ENCODE data around the gene LRRK1.

The LRRK1 gene

GRCh38 chr15:101029971-101030661 lies 111.0 kb downstream of the LRRK1 start:
- no peak for DNase-seq (ENCODE audit: low read depth, low spot score)
- ChIA-PET POLR2A (interaction anchor here (1.0 kb wide), 1 partner anchor 222 kb away, joined by 3 read pairs; the partner anchor contains the start of gene CHSY1), CTCF (interaction anchor here (1.0 to 1.8 kb wide), 3 partner anchors 22 to 228 kb away, joined by 3 to 6 read pairs (median 3); no protein-coding TSS in a partner anchor)
- H3K4me3 ChIP-seq (ENCODE audit: low read depth, low read length): no peak overlapping the region
- TF ChIP-seq CTCF (IDR thresholded peaks at IDR 0.05; ENCODE audit: insufficient read depth, low read length, missing control alignments): no peak

- no peak overlapping the region for H3K4me3 ChIP-seq (ENCODE audit: low read depth, low read length)
- ChIA-PET POLR2A (no interaction called here), CTCF (interaction anchor here (4.0 kb wide), 1 partner anchor 23 kb away, joined by 20 read pairs; no protein-coding TSS in a partner anchor)
- no peak for TF ChIP-seq CTCF (IDR thresholded peaks at IDR 0.05; ENCODE audit: insufficient read depth, low read length, missing control alignments)
- DNase-seq (ENCODE audit: low read depth, low spot score): no peak
Measured at GRCh38 chr15:101031213-101031612, 112.1 kb downstream of the LRRK1 start.

GRCh38 chr15:101033801-101034200 lies 114.6 kb downstream of the LRRK1 start:
- CTCF ChIA-PET: interaction anchor here (1.1 to 4.0 kb wide), 5 partner anchors 12 to 115 kb away, joined by 3 to 20 read pairs (median 4); no protein-coding TSS in a partner anchor
- POLR2A ChIA-PET: no interaction called here
- TF ChIP-seq CTCF (IDR thresholded peaks at IDR 0.05; ENCODE audit: insufficient read depth, low read length, missing control alignments): no peak
- no peak for DNase-seq (ENCODE audit: low read depth, low spot score)
- H3K4me3 ChIP-seq (ENCODE audit: low read depth, low read length): no peak overlapping the region

GRCh38 chr15:101035611-101036010 lies 116.5 kb downstream of the LRRK1 start:
- H3K4me3 ChIP-seq (ENCODE audit: low read depth, low read length): no peak overlapping the region
- ChIA-PET CTCF (no interaction called here), POLR2A (no interaction called here)
- no peak for DNase-seq (ENCODE audit: low read depth, low spot score)
- TF ChIP-seq CTCF (IDR thresholded peaks at IDR 0.05; ENCODE audit: insufficient read depth, low read length, missing control alignments): no peak

- CTCF ChIA-PET: interaction anchor here (0.7 to 1.4 kb wide), 3 partner anchors 21 to 222 kb away, joined by 3 to 4 read pairs (median 4); no protein-coding TSS in a partner anchor
- POLR2A ChIA-PET: no interaction called here
- TF ChIP-seq CTCF (IDR thresholded peaks at IDR 0.05; ENCODE audit: insufficient read depth, low read length, missing control alignments): no peak
Measured at GRCh38 chr15:101036189-101036588, 117.0 kb downstream of the LRRK1 start.

GRCh38 chr15:101037090-101037830 lies 118.1 kb downstream of the LRRK1 start:
- POLR2A ChIA-PET: no interaction called here
- DNase-seq (ENCODE audit: low read depth, low spot score): no peak
- H3K4me3 ChIP-seq (ENCODE audit: low read depth, low read length): no peak overlapping the region
- CTCF ChIA-PET: interaction anchor here (1.4 kb wide), 1 partner anchor 29 kb away, joined by 4 read pairs; no protein-coding TSS in a partner anchor
- TF ChIP-seq CTCF (IDR thresholded peaks at IDR 0.05; ENCODE audit: insufficient read depth, low read length, missing control alignments): no peak

More at GRCh38 chr15:101036189-101036588, 117.0 kb downstream of the LRRK1 start:
- no peak for DNase-seq (ENCODE audit: low read depth, low spot score)
- H3K4me3 ChIP-seq (ENCODE audit: low read depth, low read length): no peak overlapping the region

Measured in AG04449 (cell line).